A549 treated with AZD9567 at 1 μM for 4 hours (cell line): ENCODE results near the gene CDH6. TPM values are rescaled to one million over a fixed set of nuclear protein-coding genes. Genes with fewer than 3 reads are reported as not detected.

ENCODE experiments used
- total RNA-seq: library from RNA; stranded (reverse); fragments of 200-300 nt; extraction: Qiagen RNA extraction; gene quantifications from 5 replicates; pipeline ENCODE4 v1.2.3, GENCODE V29; 2022; ENCODE audit not compliant: insufficient read depth

CDH6 gene
- 0.05 to 0.17 TPM (median 0.06 TPM) in 4 of 5 replicates, not detected in the other for total RNA-seq

DNA sequence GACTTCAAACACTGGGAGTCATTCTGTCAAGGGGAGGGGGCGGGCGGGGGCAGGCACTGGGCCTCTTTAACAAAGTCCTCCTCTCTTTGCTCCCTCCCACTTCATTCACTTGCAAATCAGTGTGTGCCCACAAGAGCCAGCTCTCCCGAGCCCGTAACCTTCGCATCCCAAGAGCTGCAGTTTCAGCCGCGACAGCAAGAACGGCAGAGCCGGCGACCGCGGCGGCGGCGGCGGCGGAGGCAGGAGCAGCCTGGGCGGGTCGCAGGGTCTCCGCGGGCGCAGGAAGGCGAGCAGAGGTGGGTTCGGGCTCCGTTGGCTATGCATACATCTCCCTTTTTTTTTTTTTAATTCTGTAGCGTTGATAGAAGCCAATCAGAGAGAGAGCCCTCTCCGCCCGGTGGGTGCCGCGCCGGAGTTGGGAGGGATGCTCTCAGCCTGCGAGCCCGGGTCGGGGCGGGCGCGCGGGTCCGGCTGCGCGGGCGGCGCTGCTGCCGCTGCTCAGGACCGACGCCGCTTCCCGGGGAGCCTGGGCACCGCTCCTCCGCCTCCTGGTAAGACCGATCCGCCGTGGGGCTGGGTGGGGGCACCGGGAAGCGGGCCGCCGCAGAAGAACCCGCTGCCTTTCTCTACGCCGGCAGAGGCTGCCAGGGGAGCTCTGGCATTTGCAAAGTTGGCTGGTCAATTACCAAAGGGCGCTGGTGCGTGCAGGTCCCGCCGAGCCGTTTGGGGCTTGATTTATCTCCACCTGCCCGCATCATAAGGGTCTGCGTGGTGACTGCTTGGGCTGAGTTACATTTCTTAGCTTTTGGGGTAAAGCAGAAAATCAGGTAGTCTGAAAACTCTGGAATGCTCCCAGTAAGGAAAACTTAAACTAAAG is at the start of gene CDH6:
Gene CDH6 (plus strand): TSS at position 96 of the 877 bp plus-strand sequence. CDS start 73,788 bp downstream, outside the sequence.

